GM06990 (cell line): ENCODE data around the gene JSRP1.

Experiments used
- DNase-seq: peaks from one replicate; pipeline ENCODE4 v3.0.0-alpha.2; 2011; ENCODE audit not compliant: insufficient read length; ENCODE audit errors: extremely low read depth
- H3K27me3 ChIP-seq: replicated peaks from 2 replicates; pipeline ENCODE4 v1.6.0; 2011; ENCODE audit warnings: low read length; ENCODE audit not compliant: control insufficient read depth, insufficient read depth
- H3K36me3 ChIP-seq: 2 replicates; pipeline ENCODE4 v1.5.1; 2011; ENCODE audit warnings: low read length; ENCODE audit not compliant: control insufficient read depth, insufficient read depth
- H3K4me3 ChIP-seq: replicated peaks from 2 replicates; pipeline ENCODE4 v1.5.1; 2011; ENCODE audit warnings: low read depth, mild to moderate bottlenecking, control low read depth, low read length
- CTCF ChIP-seq: IDR thresholded peaks from 2 replicates; pipeline ENCODE4 v1.5.1; 2011; ENCODE audit warnings: low read length, control low read depth, mild to moderate bottlenecking, inconsistent platforms; ENCODE audit not compliant: insufficient read depth, poor library complexity, severe bottlenecking

JSRP1 gene

GRCh38 chr19:2214251-2214650 is 42.0 kb downstream of the JSRP1 start:
- Histone ChIP-seq H3K36me3 (peaks cover 56% of the 10 kb centered on the region), H3K4me3 (no peak overlapping the region), H3K27me3 (no peaks in the 10 kb centered on the region)
- DNase-seq = no peak
- no peak for TF ChIP-seq CTCF

- Histone ChIP-seq H3K27me3 (no peaks in the 10 kb centered on the region), H3K36me3 (peaks cover 57% of the 10 kb centered on the region), H3K4me3 (no peak overlapping the region)
- no peak for TF ChIP-seq CTCF
- no peak for DNase-seq
Observed at GRCh38 chr19:2213799-2214198, 42.4 kb downstream of the JSRP1 start.

- TF ChIP-seq CTCF = no peak
- no peak overlapping the region for H3K4me3 ChIP-seq
- no peak for DNase-seq
- H3K36me3 ChIP-seq = peaks cover 63% of the 10 kb centered on the region
- H3K27me3 ChIP-seq = no peaks in the 10 kb centered on the region
Observed at GRCh38 chr19:2212861-2213711, 43.1 kb downstream of the JSRP1 start.

GRCh38 chr19:2210987-2211740 is 45.1 kb downstream of the JSRP1 start:
- Histone ChIP-seq H3K4me3 (no peak overlapping the region), H3K27me3 (no peaks in the 10 kb centered on the region), H3K36me3 (peaks cover 56% of the 10 kb centered on the region)
- no peak for DNase-seq
- no peak for TF ChIP-seq CTCF

- TF ChIP-seq CTCF = no peak
- Histone ChIP-seq H3K36me3 (peaks cover 51% of the 10 kb centered on the region), H3K27me3 (no peaks in the 10 kb centered on the region)
Observed at GRCh38 chr19:2210206-2210605, 46.0 kb downstream of the JSRP1 start.

More at GRCh38 chr19:2210206-2210605, 46.0 kb downstream of the JSRP1 start:
- no peak overlapping the region for H3K4me3 ChIP-seq
- no peak for DNase-seq
